ENCODE measurements around the gene CLDN7.

DNA sequence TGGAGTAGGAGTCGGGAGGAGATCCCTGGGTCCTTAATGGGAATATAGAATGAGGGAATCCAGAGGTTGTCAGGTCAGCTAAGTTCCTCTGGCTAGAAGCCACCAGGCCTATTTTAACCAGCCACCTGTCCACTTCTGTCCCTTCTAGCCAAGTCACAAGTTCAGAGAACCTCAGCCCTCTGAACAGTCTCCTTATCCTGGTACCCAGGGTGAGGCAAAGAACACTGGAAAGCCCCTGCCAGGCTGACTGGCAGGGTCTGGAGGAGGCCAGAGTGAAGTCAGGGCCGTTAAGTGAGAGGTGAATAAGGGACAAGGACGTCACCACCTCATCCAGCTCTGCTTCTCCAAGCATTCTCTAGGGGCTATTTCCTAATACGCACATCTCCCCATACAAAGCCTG is 13.5 kb downstream of the CLDN7 start:
- TF ChIP-seq, protein P1, sequence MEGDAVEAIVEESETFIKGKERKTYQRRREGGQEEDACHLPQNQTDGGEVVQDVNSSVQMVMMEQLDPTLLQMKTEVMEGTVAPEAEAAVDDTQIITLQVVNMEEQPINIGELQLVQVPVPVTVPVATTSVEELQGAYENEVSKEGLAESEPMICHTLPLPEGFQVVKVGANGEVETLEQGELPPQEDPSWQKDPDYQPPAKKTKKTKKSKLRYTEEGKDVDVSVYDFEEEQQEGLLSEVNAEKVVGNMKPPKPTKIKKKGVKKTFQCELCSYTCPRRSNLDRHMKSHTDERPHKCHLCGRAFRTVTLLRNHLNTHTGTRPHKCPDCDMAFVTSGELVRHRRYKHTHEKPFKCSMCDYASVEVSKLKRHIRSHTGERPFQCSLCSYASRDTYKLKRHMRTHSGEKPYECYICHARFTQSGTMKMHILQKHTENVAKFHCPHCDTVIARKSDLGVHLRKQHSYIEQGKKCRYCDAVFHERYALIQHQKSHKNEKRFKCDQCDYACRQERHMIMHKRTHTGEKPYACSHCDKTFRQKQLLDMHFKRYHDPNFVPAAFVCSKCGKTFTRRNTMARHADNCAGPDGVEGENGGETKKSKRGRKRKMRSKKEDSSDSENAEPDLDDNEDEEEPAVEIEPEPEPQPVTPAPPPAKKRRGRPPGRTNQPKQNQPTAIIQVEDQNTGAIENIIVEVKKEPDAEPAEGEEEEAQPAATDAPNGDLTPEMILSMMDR (conservative IDR thresholded peaks at IDR 0.05; ENCODE audit: low read length), result no peak
- TF ChIP-seq EZH2phosphoT487 (IDR thresholded peaks at IDR 0.05; ENCODE audit: borderline replicate concordance), result no peak
